ENCODE measurements around the gene FAM171A1. TPM values are rescaled to one million over a fixed set of nuclear protein-coding genes. Genes with fewer than 3 reads are reported as not detected.

Gene FAM171A1
- total and polyA plus RNA-seq, 2 of the 13 experiments (the other 11 are each of a cell fraction or from before 2014, with no cell fraction given) = 21.5 to 34.7 TPM

GRCh38 chr10:15333909-15334649 is 37.0 kb downstream of the FAM171A1 start (continued):
- TF ChIP-seq PCBP2 (optimal IDR thresholded peaks at IDR 0.05; ENCODE audit: low read depth, low read length, poor library complexity, severe bottlenecking) (no peak), GATAD2A (CRISPR knock-in tag; IDR thresholded peaks at IDR 0.05) (peak; percentile 91), ZNF124 (CRISPR knock-in tag; IDR thresholded peaks at IDR 0.05) (0 out of 2 replicates have a peak, but pooled peaks have one; percentile 4), ZNF207 (IDR thresholded peaks at IDR 0.05; ENCODE audit: borderline replicate concordance) (no peak), IKZF4 (CRISPR knock-in tag; IDR thresholded peaks at IDR 0.05; ENCODE audit: borderline replicate concordance, low read depth, not compliant biosample characterization) (no peak), ZNF10 (CRISPR knock-in tag; IDR thresholded peaks at IDR 0.05; ENCODE audit: borderline replicate concordance, low read depth) (no peak), RXRB (CRISPR knock-in tag; IDR thresholded peaks at IDR 0.05; ENCODE audit: borderline replicate concordance) (peak; percentile 85; the same call in 1 of the 2 replicates), HDAC2 (CRISPR knock-in tag; IDR thresholded peaks at IDR 0.05) (peak; percentile 75; the same call in 1 of the 2 replicates), SMARCE1 (IDR thresholded peaks at IDR 0.05; ENCODE audit: borderline replicate concordance) (no peak), ZNF776 (CRISPR knock-in tag; IDR thresholded peaks at IDR 0.05) (no peak), ZNF737 (CRISPR knock-in tag; IDR thresholded peaks at IDR 0.05; ENCODE audit: borderline replicate concordance) (no peak), TFDP1 (CRISPR knock-in tag; IDR thresholded peaks at IDR 0.05; ENCODE audit: borderline replicate concordance) (no peak), KLF6 (CRISPR knock-in tag; IDR thresholded peaks at IDR 0.05) (peak; percentile 49; the same call in 1 of the 2 replicates), NR3C1 (CRISPR knock-in tag; IDR thresholded peaks at IDR 0.05) (no peak), FOXP4 (CRISPR knock-in tag; IDR thresholded peaks at IDR 0.05) (peak; percentile 91), FOXO1 (CRISPR knock-in tag; IDR thresholded peaks at IDR 0.05) (peak; percentile 90), ZNF619 (CRISPR knock-in tag; IDR thresholded peaks at IDR 0.05) (no peak), ZNF773 (CRISPR knock-in tag; IDR thresholded peaks at IDR 0.05; ENCODE audit: borderline replicate concordance) (no peak), ZNF629 (CRISPR knock-in tag; conservative IDR thresholded peaks at IDR 0.05) (no peak; the same call in 1 of the 2 replicates), ZNF292 (CRISPR knock-in tag; IDR thresholded peaks at IDR 0.05; ENCODE audit: borderline replicate concordance, low read depth) (no peak; the same call in 1 of the 2 replicates), CTCF (CRISPR knock-in tag; IDR thresholded peaks at IDR 0.05) (no peak), ZNF598 (CRISPR knock-in tag; IDR thresholded peaks at IDR 0.05; ENCODE audit: borderline replicate concordance) (no peak), ZNF326 (CRISPR knock-in tag; IDR thresholded peaks at IDR 0.05; ENCODE audit: borderline replicate concordance) (no peak)
